Sigmoid colon (tissue), 4 donors: ENCODE measurements around the gene FAAP24.

Experiments used
- CTCF ChIP-seq, 4 experiments: fragments of 450-650 bp in 3 of 4; fragments of 200-600 bp in 1 of 4; IDR thresholded peaks; one replicate each; pipeline ENCODE4 v1.5.1; 2016 to 2019; ENCODE audit warnings: antibody characterized with exemption in 4 of 4, mild to moderate bottlenecking in 3 of 4, moderate library complexity in 2 of 4
- EP300 ChIP-seq, 4 donors: sonication (generic); formaldehyde crosslinking; IDR thresholded peaks; one replicate each; pipeline ENCODE4 v1.6.1; 2017; ENCODE audit warnings: antibody characterized with exemption in 4 of 4

GRCh38 chr19:32936065-32936464, 36.0 kb upstream of the FAAP24 start:
- TF ChIP-seq EP300 (IDR thresholded peaks at IDR 0.05) (no peak), CTCF (IDR thresholded peaks at IDR 0.05) (no peak)
